ENCODE data around the gene PRKACA. TPM values are rescaled to one million over a fixed set of nuclear protein-coding genes. Genes with fewer than 3 reads are reported as not detected.

PRKACA gene
- total RNA-seq, 2 donors from 2014 or later: 61.6 to 80.0 TPM

Other genes starting within 250 kb of the PRKACA start
- under 1 TPM in 1 of 2 donors, not detected in 1; 0.95 TPM for gene NANOS3, start 240.6 kb downstream of the PRKACA start, total RNA-seq
- 1 to 10 TPM; 3.7 to 4.0 TPM for gene BRME1, start 211.6 kb downstream of the PRKACA start, total RNA-seq
- 10 to 100 TPM; 33.2 to 41.3 TPM for gene CC2D1A, start 211.6 kb downstream of the PRKACA start, total RNA-seq
- gene PODNL1, start 179.3 kb downstream of the PRKACA start, total RNA-seq: under 1 TPM in 1 of 2 donors, not detected in 1; 0.70 TPM
- gene DCAF15, start 165.3 kb downstream of the PRKACA start, total RNA-seq: 100 to 1,000 TPM in 1 of 2 donors, 10 to 100 TPM in 1; 62.0 to 107 TPM
- gene RFX1, start 111.4 kb downstream of the PRKACA start, total RNA-seq: 10 to 100 TPM; 13.4 to 16.4 TPM
- not detected for gene RLN3, start 89.6 kb downstream of the PRKACA start, total RNA-seq
- gene IL27RA, start 86.0 kb downstream of the PRKACA start, total RNA-seq: 10 to 100 TPM; 34.9 to 44.0 TPM
- not detected for gene PALM3, start 55.7 kb downstream of the PRKACA start, total RNA-seq
- under 1 TPM; 0.31 to 0.59 TPM for gene MISP3, start 45.0 kb downstream of the PRKACA start, total RNA-seq
- not detected for gene C19orf67, start 32.0 kb downstream of the PRKACA start, total RNA-seq
- 10 to 100 TPM; 45.5 to 54.6 TPM for gene SAMD1, start 27.0 kb downstream of the PRKACA start, total RNA-seq
- gene ASF1B, start 18.8 kb upstream of the PRKACA start, total RNA-seq: 10 to 100 TPM; 48.2 to 89.3 TPM
- gene ADGRL1, start 88.4 kb upstream of the PRKACA start, total RNA-seq: 1 to 10 TPM; 6.5 to 8.2 TPM

Measured in natural killer cell treated with Interleukin-12 subunit alpha and Interleukin-12 subunit beta and Interleukin-15 and Interleukin-18, amount 100 ng/mL, for 72 hours (primary cell).